ENCODE measurements around the gene TMED6.
"Not testable (repeated sequence)": the region's sequence is repeated elsewhere in the genome, so short reads cannot be mapped to it uniquely, and the experiment has no call there.

Gene TMED6

GRCh38 chr16:69360070-69360469, 8.5 kb upstream of the TMED6 start:
- not testable (repeated sequence) for DNase-seq (ENCODE audit: low read depth)

- DNase-seq (ENCODE audit: low read depth), result no peak
These were observed 951 bp downstream of the TMED6 start for GRCh38 chr16:69350536-69351133.

- DNase-seq (ENCODE audit: low read depth), result no peak
These were observed 2.0 kb downstream of the TMED6 start for GRCh38 chr16:69349536-69349935.

GRCh38 chr16:69348222-69348621, 3.4 kb downstream of the TMED6 start:
- no peak for DNase-seq (ENCODE audit: low read depth)

- DNase-seq (ENCODE audit: low read depth), result no peak
These were observed 4.9 kb downstream of the TMED6 start for GRCh38 chr16:69346683-69347082.

- no peak for DNase-seq (ENCODE audit: low read depth)
These were observed 5.7 kb downstream of the TMED6 start for GRCh38 chr16:69345923-69346322.

GRCh38 chr16:69344171-69344570, 7.4 kb downstream of the TMED6 start:
- no peak for DNase-seq (ENCODE audit: low read depth)

GRCh38 chr16:69340095-69340644, 11.4 kb downstream of the TMED6 start:
- no peak for DNase-seq (ENCODE audit: low read depth)

GRCh38 chr16:69339289-69340094, 12.1 kb downstream of the TMED6 start, which contains the start of the genes COG8 and NIP7:
Gene COG8, minus strand, starts transcription at chr16:69339564. Its CDS starts 12 bp downstream, at chr16:69339552.
Gene NIP7, plus strand, starts transcription at chr16:69339772. Its CDS starts 58 bp downstream, at chr16:69339830.
- peak; percentile 99 for DNase-seq (ENCODE audit: low read depth)

- DNase-seq (ENCODE audit: low read depth), result no peak
These were observed 12.9 kb downstream of the TMED6 start for GRCh38 chr16:69338557-69339288.

GRCh38 chr16:69334696-69335095, 16.9 kb downstream of the TMED6 start:
- DNase-seq (ENCODE audit: low read depth), result no peak

- peak; percentile 89 for DNase-seq (ENCODE audit: low read depth)
These were observed 21.1 kb downstream of the TMED6 start, which contains the start of gene PDF for GRCh38 chr16:69330286-69331109. Gene PDF, minus strand, starts transcription at chr16:69330588. Its CDS starts 18 bp downstream, at chr16:69330570.

- DNase-seq (ENCODE audit: low read depth), result no peak
These were observed 22.0 kb downstream of the TMED6 start for GRCh38 chr16:69329369-69330285.

GRCh38 chr16:69328854-69329316, 22.7 kb downstream of the TMED6 start:
- no peak for DNase-seq (ENCODE audit: low read depth)

- no peak for DNase-seq (ENCODE audit: low read depth)
These were observed 23.8 kb downstream of the TMED6 start for GRCh38 chr16:69327585-69328310.

GRCh38 chr16:69326172-69326873, 25.3 kb downstream of the TMED6 start:
- DNase-seq (ENCODE audit: low read depth), result no peak

- no peak for DNase-seq (ENCODE audit: low read depth)
These were observed 25.8 kb downstream of the TMED6 start for GRCh38 chr16:69325784-69326171.

GRCh38 chr16:69324585-69325253, 26.9 kb downstream of the TMED6 start:
- DNase-seq (ENCODE audit: low read depth), result no peak

Data from stromal cell of bone marrow (primary cell).